GM12865 (cell line): ENCODE measurements around the gene BAIAP2.

ENCODE experiments used
- DNase-seq: peaks from one replicate; pipeline ENCODE4 v3.0.0; 2010; ENCODE audit warnings: low read depth
- H3K4me3 ChIP-seq: 2 replicates; pipeline ENCODE4 v1.5.1; 2011; ENCODE audit warnings: mild to moderate bottlenecking, low read depth, low read length, control low read depth
- TF ChIP-seq, protein P1 (sequence below): IDR thresholded peaks from 2 replicates; pipeline ENCODE4 v1.5.1; 2011; ENCODE audit warnings: low read length, control low read depth, low read depth, inconsistent platforms; ENCODE audit not compliant: insufficient read depth; ENCODE audit errors: missing control alignments

Gene BAIAP2

DNA sequence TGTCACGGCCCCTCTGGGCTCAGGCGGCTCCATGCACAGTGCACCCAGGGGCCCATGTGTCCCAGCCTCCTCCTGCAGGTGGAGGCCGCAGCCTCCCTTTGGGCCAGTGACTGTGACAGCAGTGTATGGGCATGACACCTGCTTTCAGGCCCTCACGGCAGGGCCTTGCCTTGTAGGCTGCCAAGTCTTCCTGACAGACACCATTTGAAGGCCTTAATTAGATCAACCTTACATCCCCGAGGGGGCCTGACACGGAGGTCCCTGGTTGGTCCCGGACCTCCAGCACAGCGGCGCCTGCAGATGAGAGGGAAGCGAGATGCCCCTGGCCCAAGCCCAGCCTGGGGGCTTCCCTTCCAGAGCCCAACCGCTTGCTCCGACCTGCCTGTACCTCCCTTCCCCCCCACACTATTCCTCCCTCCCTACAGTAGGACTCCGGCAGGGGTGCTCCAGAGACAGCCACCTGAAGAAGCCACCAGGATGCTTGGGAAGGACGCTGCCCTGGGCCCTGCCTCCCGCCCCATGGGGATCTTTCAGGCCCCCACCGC lies 31.9 kb downstream of the BAIAP2 start:
- TF ChIP-seq, protein P1, sequence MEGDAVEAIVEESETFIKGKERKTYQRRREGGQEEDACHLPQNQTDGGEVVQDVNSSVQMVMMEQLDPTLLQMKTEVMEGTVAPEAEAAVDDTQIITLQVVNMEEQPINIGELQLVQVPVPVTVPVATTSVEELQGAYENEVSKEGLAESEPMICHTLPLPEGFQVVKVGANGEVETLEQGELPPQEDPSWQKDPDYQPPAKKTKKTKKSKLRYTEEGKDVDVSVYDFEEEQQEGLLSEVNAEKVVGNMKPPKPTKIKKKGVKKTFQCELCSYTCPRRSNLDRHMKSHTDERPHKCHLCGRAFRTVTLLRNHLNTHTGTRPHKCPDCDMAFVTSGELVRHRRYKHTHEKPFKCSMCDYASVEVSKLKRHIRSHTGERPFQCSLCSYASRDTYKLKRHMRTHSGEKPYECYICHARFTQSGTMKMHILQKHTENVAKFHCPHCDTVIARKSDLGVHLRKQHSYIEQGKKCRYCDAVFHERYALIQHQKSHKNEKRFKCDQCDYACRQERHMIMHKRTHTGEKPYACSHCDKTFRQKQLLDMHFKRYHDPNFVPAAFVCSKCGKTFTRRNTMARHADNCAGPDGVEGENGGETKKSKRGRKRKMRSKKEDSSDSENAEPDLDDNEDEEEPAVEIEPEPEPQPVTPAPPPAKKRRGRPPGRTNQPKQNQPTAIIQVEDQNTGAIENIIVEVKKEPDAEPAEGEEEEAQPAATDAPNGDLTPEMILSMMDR = no peak
- DNase-seq = no peak
- no peak overlapping the region for H3K4me3 ChIP-seq

- DNase-seq = no peak
- TF ChIP-seq, protein P1 = no peak
- H3K4me3 ChIP-seq = no peak overlapping the region
Measured at GRCh38 chr17:81067391-81067811, 32.5 kb downstream of the BAIAP2 start.

DNA sequence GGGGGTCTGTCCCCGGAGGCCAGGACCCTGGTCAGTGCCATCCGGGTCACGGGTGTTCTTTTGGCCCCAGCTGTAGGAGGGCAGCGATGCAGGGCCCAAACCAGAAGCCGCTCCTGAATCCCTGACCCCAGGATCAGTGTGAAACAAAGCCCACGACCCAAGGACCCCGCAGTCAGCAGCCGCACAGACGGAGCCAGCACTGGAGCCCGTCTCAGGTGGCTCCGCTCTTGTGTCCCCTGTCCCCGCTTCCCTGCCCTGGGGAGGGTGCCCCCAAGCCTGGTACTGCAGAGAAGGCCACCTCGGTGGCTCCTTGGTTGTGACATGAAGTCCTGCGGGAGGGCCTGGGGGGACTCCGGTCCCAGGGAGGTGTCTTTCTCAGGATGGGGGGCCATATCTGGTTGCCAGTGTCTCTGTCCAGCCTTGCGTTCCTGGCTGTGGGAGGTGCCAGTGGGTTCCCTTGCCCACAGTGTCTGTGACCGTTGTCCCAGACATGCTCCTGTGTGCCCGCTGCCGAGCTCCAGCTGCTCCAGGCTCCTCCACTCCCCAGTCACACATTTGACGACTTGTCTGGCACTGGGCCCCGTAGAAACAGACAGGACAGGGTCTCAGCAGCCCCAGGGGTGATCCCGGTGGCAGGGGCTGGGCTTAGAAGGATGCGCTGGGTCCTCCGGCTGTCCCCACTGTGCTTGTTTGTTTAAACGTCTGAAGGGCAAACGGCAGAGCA lies 33.6 kb downstream of the BAIAP2 start:
- TF ChIP-seq, protein P1 = no peak

GRCh38 chr17:81069135-81069645 lies 34.2 kb downstream of the BAIAP2 start:
- H3K4me3 ChIP-seq = no peak overlapping the region
- DNase-seq = no peak
- TF ChIP-seq, protein P1 = no peak

More for the DNA sequence above, 33.6 kb downstream of the BAIAP2 start:
- H3K4me3 ChIP-seq = no peak overlapping the region
- DNase-seq = no peak

DNA sequence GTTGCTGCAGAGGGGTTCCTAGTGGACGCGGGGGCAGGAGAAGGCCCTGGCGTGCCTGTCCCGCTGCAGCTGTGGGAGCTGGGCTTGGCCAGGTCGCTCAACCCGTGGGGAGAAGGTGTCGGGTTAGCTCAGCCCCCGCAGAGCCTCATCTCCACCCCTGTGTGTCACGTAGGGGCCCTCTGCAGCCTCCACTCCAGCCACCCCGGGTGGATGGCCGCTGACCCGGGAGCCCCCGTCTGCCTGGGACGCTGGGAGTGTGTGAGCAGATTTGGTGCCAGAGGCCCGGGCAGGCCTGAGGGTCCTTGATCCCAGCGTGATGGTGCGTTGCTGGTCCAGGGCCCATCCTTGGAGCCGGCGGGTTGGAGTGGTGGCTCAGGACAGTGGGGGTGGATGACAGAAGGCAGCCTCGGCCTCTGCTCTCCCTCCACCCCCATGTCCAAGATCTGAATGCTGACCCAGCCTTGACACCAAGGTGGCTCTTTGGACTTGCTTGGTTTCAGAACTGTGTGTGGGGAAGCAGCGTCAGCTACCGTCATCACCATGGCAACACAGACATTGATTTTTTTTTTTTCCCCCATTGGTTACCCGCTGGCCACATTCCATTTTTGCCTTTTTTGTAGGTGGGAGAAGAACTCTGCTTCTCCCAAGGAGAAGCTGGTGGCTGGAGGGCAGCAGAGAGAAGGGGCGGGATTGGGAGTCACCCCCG lies 35.7 kb downstream of the BAIAP2 start:
- TF ChIP-seq, protein P1 = no peak
- no peak for DNase-seq
- no peak overlapping the region for H3K4me3 ChIP-seq

GRCh38 chr17:81071761-81072741 lies 37.1 kb downstream of the BAIAP2 start:
- DNase-seq = no peak
- no peak overlapping the region for H3K4me3 ChIP-seq
- TF ChIP-seq, protein P1 = no peak
